ENCODE data around the gene BABAM2. TPM values are rescaled to one million over a fixed set of nuclear protein-coding genes. Genes with fewer than 3 reads are reported as not detected.
A peak's percentile ranks its signal among the peaks of the same experiment; 100 is the strongest.

BABAM2 gene
- total RNA-seq, 4 donors from 2014 or later = 33.2 to 70.3 (median 38.6) TPM

GRCh38 chr2:28148000-28148399, 257.5 kb downstream of the BABAM2 start:
- Histone ChIP-seq H3K36me3 (no peaks in the 10 kb centered on the region), H3K27ac (no peak overlapping the region), H3K4me1 (no peaks in the 10 kb centered on the region), H3K4me3 (replicated peaks in 1 of 3) (no peak overlapping the region), H3K9me3 (no peaks in the 10 kb centered on the region), H3K27me3 (no peaks in the 10 kb centered on the region)
- no peak for TF ChIP-seq POLR2A (IDR thresholded peaks at IDR 0.05)
- TF ChIP-seq CTCF (IDR thresholded peaks at IDR 0.05) = no peak
- 95 to 97% methylated on average over 2 of the region's 2 CpGs for WGBS, 2 donors
- no peak for DNase-seq
- intact Hi-C loops (cut with DNase I) = no loop called here

DNA sequence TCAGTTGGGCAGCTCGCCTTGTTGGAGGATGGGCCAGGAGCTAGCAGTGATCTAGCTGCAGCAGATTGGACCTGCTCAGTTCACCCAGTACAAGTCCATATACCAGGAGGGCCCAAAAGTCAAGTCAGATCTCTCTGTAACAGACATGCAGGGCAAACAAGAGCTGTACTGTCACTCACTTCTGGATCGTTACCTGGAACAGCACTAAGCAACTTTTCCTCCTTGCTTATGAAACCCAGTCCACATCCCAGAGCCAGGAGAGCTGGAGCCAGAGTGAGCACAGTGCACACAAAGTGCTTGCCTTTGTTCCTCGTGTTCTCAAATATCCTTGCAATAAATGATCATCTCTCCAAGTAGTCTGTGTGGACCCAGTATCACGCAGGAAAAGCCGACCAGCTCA, 258.0 kb downstream of the BABAM2 start:
- H3K4me3 ChIP-seq (replicated peaks in 1 of 3) = no peak overlapping the region
- intact Hi-C loops (cut with DNase I) = no loop called here
- H3K27me3 ChIP-seq = no peaks in the 10 kb centered on the region
- H3K27ac ChIP-seq = no peak overlapping the region
- 97% methylated on average over 5 of the region's 5 CpGs for WGBS, 2 donors
- no peaks in the 10 kb centered on the region for H3K4me1 ChIP-seq
- TF ChIP-seq CTCF (IDR thresholded peaks at IDR 0.05) (no peak), POLR2A (IDR thresholded peaks at IDR 0.05) (no peak)
- no peaks in the 10 kb centered on the region for H3K36me3 ChIP-seq
- no peaks in the 10 kb centered on the region for H3K9me3 ChIP-seq
- no peak for DNase-seq

DNA sequence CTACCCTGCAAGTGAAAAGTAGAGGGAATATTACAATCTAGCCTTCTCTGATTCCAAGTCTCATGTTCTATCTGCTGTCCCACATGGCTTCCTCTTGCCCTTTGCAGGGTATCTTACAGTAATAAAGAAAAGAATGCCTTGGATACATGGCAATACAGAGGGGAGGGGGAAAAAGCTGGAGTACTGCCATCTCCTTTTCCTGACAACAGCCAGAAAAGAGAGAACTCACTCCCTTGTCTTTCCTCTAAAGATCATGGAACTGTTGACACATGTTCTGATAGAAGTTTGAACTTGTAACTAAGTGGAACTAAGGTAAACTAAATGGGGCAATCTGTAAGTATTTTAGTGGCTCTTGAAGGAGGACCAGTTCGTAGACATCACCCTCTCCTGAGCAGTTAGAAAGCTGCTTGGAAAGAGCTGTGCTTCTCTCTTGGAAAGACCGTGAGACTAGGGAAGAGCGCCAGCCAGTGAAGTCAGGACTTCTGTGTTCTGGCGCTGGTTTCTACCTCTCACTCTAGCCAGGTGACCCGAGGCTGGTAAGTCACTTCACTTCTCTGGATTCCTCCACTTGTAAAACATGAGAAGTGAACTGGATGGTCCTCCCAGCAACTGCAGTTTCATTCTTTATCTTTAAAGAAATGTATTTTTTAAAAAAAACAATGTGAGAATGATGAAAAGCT, 259.8 kb downstream of the BABAM2 start:
- no peaks in the 10 kb centered on the region for H3K9me3 ChIP-seq
- intact Hi-C loops (cut with DNase I) = no loop called here
- TF ChIP-seq CTCF (IDR thresholded peaks at IDR 0.05) (no peak), POLR2A (IDR thresholded peaks at IDR 0.05) (no peak)
- 56% methylated on average over 5 of the region's 5 CpGs for WGBS, 2 donors
- no peaks in the 10 kb centered on the region for H3K4me1 ChIP-seq
- no peak overlapping the region for H3K27ac ChIP-seq
- H3K36me3 ChIP-seq = no peaks in the 10 kb centered on the region
- peak; percentile 21 to 35 for DNase-seq
- no peak overlapping the region for H3K4me3 ChIP-seq (replicated peaks in 1 of 3)
- no peaks in the 10 kb centered on the region for H3K27me3 ChIP-seq

DNA sequence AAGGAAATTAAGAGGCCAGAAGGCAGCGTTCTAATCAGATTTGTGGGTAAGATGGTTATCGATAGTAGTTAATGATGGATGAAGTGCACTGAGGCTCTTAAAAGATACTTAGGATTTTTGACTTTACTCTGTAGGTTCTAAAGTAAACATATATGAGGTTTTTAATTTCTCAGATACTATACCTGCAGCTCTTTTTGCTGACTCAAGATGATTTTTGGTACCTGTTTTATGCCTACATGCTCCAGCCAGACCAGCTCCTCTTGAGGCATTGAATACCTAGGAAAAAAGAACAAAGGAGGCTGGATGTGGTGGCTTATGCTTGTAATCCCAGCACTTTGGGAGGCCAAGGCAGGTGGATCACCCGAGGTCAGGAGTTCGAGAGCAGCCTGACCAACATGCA, 260.5 kb downstream of the BABAM2 start:
- 91 to 97% methylated on average over 4 of the region's 4 CpGs for WGBS, 2 donors
- Histone ChIP-seq H3K27me3 (no peaks in the 10 kb centered on the region), H3K4me3 (replicated peaks in 1 of 3) (no peak overlapping the region), H3K9me3 (no peaks in the 10 kb centered on the region), H3K27ac (no peak overlapping the region), H3K36me3 (no peaks in the 10 kb centered on the region), H3K4me1 (no peaks in the 10 kb centered on the region)
- no peak for DNase-seq
- TF ChIP-seq CTCF (IDR thresholded peaks at IDR 0.05) (no peak), POLR2A (IDR thresholded peaks at IDR 0.05) (no peak)
- intact Hi-C loops (cut with DNase I) = no loop called here

DNA sequence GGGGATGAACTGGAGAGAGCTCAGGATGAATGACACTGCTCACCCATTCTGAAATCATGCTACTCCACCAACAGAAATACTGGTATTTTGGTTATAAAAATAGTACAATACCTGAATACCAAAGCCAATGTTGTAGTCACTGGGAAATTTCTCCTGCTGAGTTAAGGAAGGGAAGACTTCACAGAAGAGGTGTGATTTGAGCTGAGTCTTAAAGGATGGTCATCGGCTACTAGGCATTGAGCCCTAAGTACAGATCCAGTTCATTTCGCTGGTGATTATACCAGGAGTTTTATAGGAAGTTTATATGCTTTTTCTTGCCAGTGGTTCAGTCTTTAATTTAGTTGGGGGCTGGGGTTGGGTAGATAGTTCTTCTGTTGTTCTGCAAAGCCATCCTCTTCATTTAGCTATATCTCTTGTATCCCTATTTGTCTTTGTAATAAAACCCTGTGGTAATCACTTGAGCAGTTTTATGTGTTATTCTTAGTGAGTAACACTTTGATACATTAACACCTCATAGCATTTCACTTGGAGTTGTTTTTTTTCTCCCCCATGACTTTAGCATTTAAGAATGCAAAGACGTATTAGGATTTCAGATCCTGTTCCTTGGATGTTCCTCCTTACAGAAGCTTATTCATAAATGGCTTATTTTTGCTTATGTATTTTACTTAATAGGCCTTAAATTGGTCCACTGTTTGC, 262.2 kb downstream of the BABAM2 start:
- H3K27me3 ChIP-seq = no peaks in the 10 kb centered on the region
- H3K27ac ChIP-seq = no peak overlapping the region
- H3K4me1 ChIP-seq = no peaks in the 10 kb centered on the region
- H3K4me3 ChIP-seq (replicated peaks in 1 of 3) = no peak overlapping the region
- H3K9me3 ChIP-seq = no peaks in the 10 kb centered on the region
- intact Hi-C loops (cut with DNase I) = no loop called here
- DNase-seq = no peak
- no peaks in the 10 kb centered on the region for H3K36me3 ChIP-seq
- 90 to 96% methylated on average over 3 of the region's 3 CpGs for WGBS, 2 donors
- TF ChIP-seq POLR2A (IDR thresholded peaks at IDR 0.05) (no peak), CTCF (IDR thresholded peaks at IDR 0.05) (no peak)

Data from thyroid gland (tissue), 4 donors.